GM12873 (cell line): ENCODE measurements around the gene TBC1D5.

Experiments
- CTCF ChIP-seq: IDR thresholded peaks from 2 replicates; pipeline ENCODE4 v1.5.1; 2012; ENCODE audit warnings: low read depth, mild to moderate bottlenecking, moderate library complexity, low read length, control low read depth; ENCODE audit not compliant: insufficient read depth; ENCODE audit errors: missing control alignments

Gene TBC1D5

GRCh38 chr3:17743658-17743995 lies 1.2 kb upstream of the TBC1D5 start:
- no peak for TF ChIP-seq CTCF

GRCh38 chr3:17742880-17743657 lies 638 bp upstream of the TBC1D5 start:
- TF ChIP-seq CTCF, result no peak

GRCh38 chr3:17741621-17742101 lies 770 bp downstream of the TBC1D5 start:
- no peak for TF ChIP-seq CTCF

DNA sequence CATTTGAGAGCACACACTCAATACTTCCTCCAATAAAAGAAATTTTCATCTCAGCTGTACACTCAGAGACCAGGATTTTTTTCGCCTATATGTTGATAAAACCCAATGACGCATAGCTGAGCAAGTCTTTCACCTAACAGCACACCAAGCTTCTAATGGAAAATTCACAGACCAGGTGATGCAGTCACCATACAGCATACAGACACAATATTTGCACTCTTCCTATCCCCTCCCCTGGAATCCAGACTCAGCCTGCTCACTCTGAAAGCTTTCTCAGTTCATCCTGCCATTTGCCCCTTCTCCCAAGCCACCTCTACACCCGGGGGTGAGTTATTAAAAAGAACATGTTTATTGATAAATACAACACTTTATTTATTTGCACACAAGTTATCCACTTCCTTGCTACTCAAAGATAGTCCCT lies 1.7 kb downstream of the TBC1D5 start:
- no peak for TF ChIP-seq CTCF

GRCh38 chr3:17738921-17739320 lies 3.5 kb downstream of the TBC1D5 start:
- TF ChIP-seq CTCF, result no peak

GRCh38 chr3:17738219-17738618 lies 4.2 kb downstream of the TBC1D5 start:
- no peak for TF ChIP-seq CTCF

- TF ChIP-seq CTCF, result no peak
Observed at GRCh38 chr3:17737591-17737990, 4.8 kb downstream of the TBC1D5 start.
